HG02840 (cell line): ENCODE data around the gene IZUMO4.

Experiments
- ATAC-seq: cut with Tn5 transposase; IDR thresholded peaks from one replicate; pipeline ENCODE4 v1.9.1; 2021; ENCODE audit warnings: mild to moderate bottlenecking, moderate library complexity, moderate number of reproducible peaks; ENCODE audit not compliant: unreplicated experiment, low FRiP score

Gene IZUMO4

DNA sequence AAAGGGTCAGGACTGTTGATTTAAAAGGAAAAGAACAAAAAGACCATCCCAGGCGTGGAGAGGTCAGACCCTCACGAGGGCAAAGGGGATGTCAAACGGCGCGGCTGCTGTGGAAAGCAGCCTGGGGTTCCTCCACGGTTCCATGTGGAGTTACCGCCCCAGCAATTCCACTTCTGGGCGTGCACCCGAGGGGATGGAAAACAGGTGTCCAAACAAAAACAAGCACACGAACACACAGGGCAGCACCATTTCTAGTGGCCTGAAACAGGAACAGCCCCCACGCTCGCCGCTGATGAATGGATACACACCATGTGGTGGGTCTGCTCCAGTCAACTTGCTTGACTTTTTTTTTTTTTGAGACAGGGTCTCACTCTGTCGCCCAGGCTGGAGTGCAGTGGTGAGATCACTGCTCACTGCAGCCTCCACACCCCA, 43.4 kb downstream of the IZUMO4 start:
- no peak for ATAC-seq

GRCh38 chr19:2142173-2142829, 45.6 kb downstream of the IZUMO4 start:
- ATAC-seq: no peak

GRCh38 chr19:2144190-2144589, 47.5 kb downstream of the IZUMO4 start:
- ATAC-seq: no peak

GRCh38 chr19:2145831-2146241, 49.1 kb downstream of the IZUMO4 start:
- no peak for ATAC-seq

- no peak for ATAC-seq
Measured at GRCh38 chr19:2148482-2149135, 51.9 kb downstream of the IZUMO4 start.
